Panc1 (cell line): ENCODE measurements around the gene CSMD2. TPM values are rescaled to one million over a fixed set of nuclear protein-coding genes. Genes with fewer than 3 reads are reported as not detected.

ENCODE experiments used
- ATAC-seq: fragments of 200-7000 bp; cut with Tn5 transposase; 2 replicates; pipeline ENCODE4 v1.9.1; 2020; ENCODE audit warnings: mild to moderate bottlenecking, moderate library complexity
- BruUV-seq: library from RNA; stranded (reverse); fragments of 400-500 nt; replicated peaks from 2 replicates; lab custom pipeline; 2021; lab: Mats Ljungman, UMichigan
- CTCF ChIA-PET: fragments of 300-600 bp; sonication (Branson Sonifier 250); formaldehyde crosslinking; loops from one replicate; lab custom pipeline; 2022; ENCODE audit warnings: antibody characterized with exemption; lab: Charles Lee
- POLR2A ChIA-PET: fragments of 300-600 bp; sonication (Branson Sonifier 250); formaldehyde crosslinking; loops from one replicate; lab custom pipeline; 2022; ENCODE audit warnings: antibody characterized with exemption; lab: Charles Lee
- DNase-seq: peaks from one replicate; pipeline ENCODE4 v3.0.0-alpha.2; 2010; ENCODE audit warnings: low read depth, low spot score
- H3K27ac ChIP-seq: 2 replicates; pipeline ENCODE4 v1.5.1; 2011; ENCODE audit warnings: mild to moderate bottlenecking, low read length, inconsistent platforms
- H3K27me3 ChIP-seq: fragments of 200-500 bp; sonication (Bioruptor generic); 2 replicates; pipeline ENCODE4 v1.6.0; 2014; ENCODE audit warnings: low read length, inconsistent platforms; ENCODE audit not compliant: control insufficient read depth, insufficient read depth
- H3K36me3 ChIP-seq: fragments of 200-500 bp; sonication (Bioruptor generic); 2 replicates; pipeline ENCODE4 v1.5.1; 2014; ENCODE audit warnings: inconsistent platforms, mild to moderate bottlenecking, low read length, moderate library complexity; ENCODE audit not compliant: control insufficient read depth, insufficient read depth
- H3K4me1 ChIP-seq: 2 replicates; pipeline ENCODE4 v1.5.1; 2011; ENCODE audit warnings: inconsistent platforms, mild to moderate bottlenecking, low read length, moderate library complexity; ENCODE audit not compliant: control insufficient read depth, insufficient read depth
- H3K4me3 ChIP-seq, 2 experiments: 2 replicates each; pipeline ENCODE4 v1.5.1; 2011 to 2012; ENCODE audit warnings: low read depth in 2 of 2, low read length in 2 of 2, mild to moderate bottlenecking in 2 of 2, inconsistent platforms in 1 of 2, moderate library complexity in 1 of 2
- H3K9me3 ChIP-seq: fragments of 200-500 bp; sonication (Bioruptor generic); 2 replicates; pipeline ENCODE4 v1.5.1; 2014; ENCODE audit warnings: low read depth, mild to moderate bottlenecking, inconsistent platforms, low read length, moderate library complexity; ENCODE audit not compliant: control insufficient read depth, insufficient read depth
- CTCF ChIP-seq: fragments of 450-650 bp; IDR thresholded peaks from 2 replicates; pipeline ENCODE4 v1.5.1; 2017; ENCODE audit warnings: mild to moderate bottlenecking
- POLR2AphosphoS5 ChIP-seq: IDR thresholded peaks from 2 replicates; pipeline ENCODE4 v1.6.1; 2012; ENCODE audit warnings: mild to moderate bottlenecking, low read depth, low read length, moderate library complexity
- REST ChIP-seq, 2 experiments: IDR thresholded peaks; 2 replicates each; pipeline ENCODE4 v1.6.1; 2011 to 2012; ENCODE audit warnings: low read depth in 2 of 2, control low read depth in 1 of 2, low read length in 1 of 2, mild to moderate bottlenecking in 1 of 2, moderate library complexity in 1 of 2; ENCODE audit not compliant: insufficient read depth in 1 of 2
- SIN3A ChIP-seq: IDR thresholded peaks from 2 replicates; pipeline ENCODE4 v1.6.1; 2012; ENCODE audit warnings: low read depth, mild to moderate bottlenecking, low read length, moderate library complexity, borderline replicate concordance; ENCODE audit not compliant: insufficient read depth
- TCF7L2 ChIP-seq: IDR thresholded peaks from 2 replicates; pipeline ENCODE4 v1.6.1; 2011; ENCODE audit warnings: mild to moderate bottlenecking, low read depth, low read length, inconsistent platforms
- in situ Hi-C: cut with HindIII; loops from 2 replicates; pipeline ENCODE4 v1.10.0; 2016; ENCODE audit warnings: low sequenced_read_pairs, low pct_unique_long_range_greater_than_20kb
- intact Hi-C: fragments of 100-400 bp; cut with micrococcal nuclease; formaldehyde crosslinking; loops from one replicate; pipeline ENCODE4 v1.10.0; 2022; ENCODE audit not compliant: unreplicated experiment
- total RNA-seq: library from RNA; stranded (reverse); gene quantifications from one replicate; pipeline ENCODE4 v1.2.1, GENCODE V29; 2021; ENCODE audit not compliant: unreplicated experiment

CSMD2 gene
- total RNA-seq, 1 experiment from 2014 or later: not detected

- TF ChIP-seq TCF7L2 (no peak), SIN3A (no peak), REST (IDR thresholded peaks at IDR 0.05; ENCODE audit: insufficient read depth in 1 of 2, low read depth in 2 of 2, low read length in 1 of 2) (no peak), CTCF (no peak), POLR2AphosphoS5 (no peak)
- intact Hi-C loops (no loop called here), in situ Hi-C loops (no loop called here)
- BruUV-seq: no TSS peak
- Histone ChIP-seq H3K27me3 (no peaks in the 10 kb centered on the region; the same call in 1 of the 2 replicates), H3K4me3 (no peak overlapping the region), H3K27ac (no peak overlapping the region), H3K36me3 (no peaks in the 10 kb centered on the region; the same call in 1 of the 2 replicates), H3K9me3 (no peaks in the 10 kb centered on the region), H3K4me1 (no peaks in the 10 kb centered on the region)
- POLR2A ChIA-PET: no interaction called here
- no peak for DNase-seq
- CTCF ChIA-PET: no interaction called here
- ATAC-seq: no peak
Observed at GRCh38 chr1:33741749-33742148, 423.3 kb downstream of the CSMD2 start.

GRCh38 chr1:33740040-33740744 lies 424.8 kb downstream of the CSMD2 start:
- Histone ChIP-seq H3K4me1 (no peaks in the 10 kb centered on the region), H3K4me3 (no peak overlapping the region), H3K36me3 (no peaks in the 10 kb centered on the region; the same call in 1 of the 2 replicates), H3K9me3 (no peaks in the 10 kb centered on the region), H3K27ac (no peak overlapping the region), H3K27me3 (peaks cover 1% of the 10 kb centered on the region)
- intact Hi-C loops: no loop called here
- no peak for ATAC-seq
- no peak for DNase-seq
- ChIA-PET POLR2A (no interaction called here), CTCF (no interaction called here)
- no TSS peak for BruUV-seq
- in situ Hi-C loops: no loop called here
- no peak for TF ChIP-seq TCF7L2
- TF ChIP-seq REST (IDR thresholded peaks at IDR 0.05; ENCODE audit: insufficient read depth in 1 of 2, low read depth in 2 of 2, low read length in 1 of 2): no peak
- no peak for TF ChIP-seq SIN3A
- TF ChIP-seq POLR2AphosphoS5: no peak
- TF ChIP-seq CTCF: peak; percentile 8; the same call in 1 of the 2 replicates
